Medulla oblongata (tissue), 1 donor: ENCODE data around the gene PLOD2.

Source experiments
- DNase-seq: peaks from one replicate; pipeline ENCODE4 v3.0.0-alpha.2; 2015; ENCODE audit errors: extremely low spot score

The PLOD2 gene

DNA sequence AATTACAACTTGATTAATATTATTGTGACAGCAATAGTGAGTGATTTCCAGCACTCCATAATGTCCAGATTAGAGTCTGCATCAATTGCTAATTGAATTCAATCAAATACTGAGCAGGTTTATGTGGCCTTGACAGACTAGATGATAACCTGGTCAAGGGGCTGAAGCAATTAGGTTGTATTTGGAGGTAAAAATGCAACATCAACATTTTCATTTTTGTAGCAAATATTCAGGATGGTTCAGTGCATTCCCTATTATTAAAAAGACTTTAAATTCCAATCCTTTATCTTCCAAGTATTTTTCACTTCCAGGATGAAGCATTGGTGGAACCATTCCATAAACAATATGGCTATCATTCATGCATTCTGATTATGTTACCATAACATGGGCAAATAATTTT lies 120.4 kb downstream of the PLOD2 start:
- DNase-seq: no peak

DNA sequence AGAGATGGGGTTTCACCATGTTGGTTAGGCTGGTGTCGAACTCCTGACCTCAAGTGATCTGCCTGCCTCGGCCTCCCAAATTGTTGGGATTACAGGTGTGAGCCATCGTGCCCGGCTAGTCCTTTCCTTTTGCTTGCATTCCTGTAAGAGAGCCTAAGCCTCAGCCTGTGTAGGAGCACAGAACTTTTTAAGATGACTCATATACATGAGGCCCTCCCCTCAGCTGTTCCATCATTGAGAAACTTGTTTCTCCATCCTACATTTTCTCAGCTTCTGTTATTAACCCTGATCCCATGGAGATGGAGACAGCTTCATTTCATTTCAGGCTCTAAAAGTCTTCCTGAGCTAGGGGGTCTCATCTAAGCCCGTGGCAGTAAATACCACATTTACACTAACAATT lies 123.3 kb downstream of the PLOD2 start:
- no peak for DNase-seq

DNA sequence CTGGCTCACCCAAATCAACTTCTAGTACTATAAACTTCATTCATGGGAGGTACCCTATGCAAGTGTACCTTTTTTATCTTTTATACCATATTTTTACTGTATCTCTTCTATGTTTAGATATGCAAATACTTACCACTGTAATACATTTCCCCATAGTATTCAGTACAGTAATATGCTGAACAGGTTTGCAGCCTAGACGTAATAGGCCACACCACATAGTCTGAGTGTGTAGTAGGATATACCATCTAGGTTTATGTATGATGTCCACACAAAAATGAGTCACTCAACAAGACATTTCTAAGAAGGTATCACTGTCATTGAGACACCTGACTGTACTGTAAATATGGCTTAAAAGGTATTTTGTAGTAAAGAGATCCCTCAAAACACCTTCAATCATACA lies 124.7 kb downstream of the PLOD2 start:
- DNase-seq: no peak

DNA sequence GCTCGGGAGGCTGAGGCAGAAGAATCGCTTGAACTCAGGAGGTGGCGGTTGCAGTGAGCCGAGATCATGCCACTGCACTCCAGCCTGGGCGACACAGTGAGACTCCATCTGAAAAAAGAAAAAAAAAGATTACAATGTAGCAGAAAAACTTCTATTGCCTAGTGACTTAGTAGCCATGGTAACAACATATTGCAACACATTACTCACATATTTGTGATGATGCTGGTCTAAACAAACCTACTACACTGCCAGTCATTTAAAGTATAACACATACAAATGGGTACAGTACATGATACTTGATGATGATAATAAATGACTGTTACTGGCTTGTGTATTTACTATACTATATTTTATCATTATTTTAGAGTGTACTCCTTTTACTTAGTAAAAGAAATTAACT lies 125.6 kb downstream of the PLOD2 start:
- DNase-seq: no peak

DNA sequence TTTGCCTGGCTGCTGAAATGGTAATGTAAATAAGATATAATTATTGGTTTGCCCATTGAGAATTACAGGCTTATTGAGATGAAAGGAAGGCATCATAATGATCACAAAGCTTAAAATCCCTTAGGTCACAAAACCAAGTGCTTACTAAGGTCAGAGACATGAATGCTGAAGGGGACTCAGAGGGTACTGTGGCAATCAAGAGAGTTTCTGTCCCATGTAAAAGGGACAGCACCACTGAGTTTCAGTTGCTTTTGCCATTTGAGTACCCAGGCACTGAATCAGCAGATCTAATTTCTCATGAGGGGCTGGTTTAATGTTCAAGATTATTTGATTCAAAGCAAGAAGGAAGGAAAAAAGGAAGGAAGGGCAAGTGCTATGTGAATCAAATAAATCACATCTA lies 127.0 kb downstream of the PLOD2 start:
- no peak for DNase-seq

DNA sequence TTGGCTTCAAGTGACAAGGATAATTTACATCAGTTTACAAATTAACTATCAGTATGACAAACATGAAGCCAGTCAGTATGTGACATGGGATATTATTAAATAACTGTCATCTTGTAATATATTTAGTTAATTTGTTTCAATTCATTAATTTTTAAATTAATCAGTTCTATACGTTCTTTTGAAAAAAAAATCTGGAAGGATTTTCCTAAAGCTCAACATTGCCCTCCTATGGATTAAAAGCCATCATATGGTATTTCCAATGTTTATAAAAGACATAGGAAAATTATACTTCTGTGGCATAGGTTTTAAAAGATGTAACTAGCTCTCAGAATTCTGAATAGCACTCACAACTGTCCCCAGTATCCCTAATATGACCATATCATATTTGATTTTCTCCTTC lies 134.4 kb downstream of the PLOD2 start:
- DNase-seq: no peak

DNA sequence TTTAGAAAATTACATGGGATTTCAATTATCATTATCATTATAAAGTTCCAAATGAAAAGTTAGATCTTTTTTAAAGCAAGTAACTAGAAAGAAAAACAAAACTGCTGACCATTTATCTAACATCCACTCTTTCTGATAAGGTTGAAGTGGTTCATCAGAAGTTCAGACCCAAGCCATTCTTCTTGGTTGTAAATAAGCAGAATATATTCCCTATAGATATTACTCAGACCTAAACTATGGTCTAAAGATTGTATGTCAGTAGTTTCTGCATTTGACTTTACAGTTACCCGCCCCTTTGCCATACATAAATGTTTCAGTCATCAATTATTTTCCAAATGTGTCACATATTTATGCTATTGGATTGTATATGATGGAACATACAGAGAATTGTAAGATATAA lies 136.7 kb downstream of the PLOD2 start:
- DNase-seq: no peak

DNA sequence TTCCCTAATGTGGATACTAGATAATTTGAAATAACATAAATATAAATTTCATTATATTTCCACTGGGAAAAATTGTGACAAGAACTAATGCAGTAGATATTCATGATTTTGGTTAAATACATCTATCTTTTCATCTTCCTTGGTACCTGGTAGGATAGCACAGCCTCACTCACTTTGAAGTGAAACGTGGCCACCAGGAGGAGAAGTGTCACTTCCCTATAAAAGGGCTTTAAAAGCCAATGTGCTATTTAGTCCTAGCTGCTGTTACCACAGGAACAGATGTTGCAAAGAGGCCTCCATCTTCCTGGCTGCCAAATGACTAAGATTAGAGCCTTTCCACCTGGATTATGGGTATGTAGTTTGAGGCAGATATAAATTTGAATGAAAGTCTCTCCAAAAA lies 140.0 kb downstream of the PLOD2 start:
- no peak for DNase-seq

DNA sequence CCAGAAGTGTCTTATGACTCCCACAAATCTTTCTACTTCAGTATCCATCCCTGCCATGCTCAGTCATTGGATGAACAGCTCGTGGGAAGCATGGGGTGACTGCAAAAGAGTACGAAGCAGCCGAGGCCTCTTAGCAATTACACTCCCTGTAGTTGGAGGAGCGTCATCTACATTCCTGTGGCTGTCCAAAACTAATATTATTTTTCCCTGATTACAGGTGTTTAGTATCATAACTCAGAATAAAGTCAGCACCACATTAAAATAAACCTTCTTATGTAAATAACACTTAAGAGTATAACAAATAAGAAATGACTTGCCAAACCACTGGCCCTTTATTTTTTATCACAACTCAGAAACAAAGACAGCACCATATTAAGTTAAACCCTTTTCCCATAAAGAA lies 141.5 kb downstream of the PLOD2 start:
- no peak for DNase-seq
